Hepatocyte (in vitro differentiated cells): Measurements from ENCODE around the gene SKP1.

Experiments used
- CTCF ChIP-seq: fragments of 200-600 bp; sonication (generic); IDR thresholded peaks from 2 replicates; pipeline ENCODE4 v1.5.1; 2016; ENCODE audit warnings: antibody characterized with exemption, mild to moderate bottlenecking; ENCODE audit not compliant: poor library complexity
- EZH2 ChIP-seq: fragments of 200-600 bp; sonication (generic); IDR thresholded peaks from 2 replicates; pipeline ENCODE4 v1.6.1; 2016; ENCODE audit warnings: antibody characterized with exemption, mild to moderate bottlenecking, borderline replicate concordance
- EZH2phosphoT487 ChIP-seq: fragments of 200-600 bp; sonication (generic); IDR thresholded peaks from one replicate; pipeline ENCODE4 v1.6.1; 2018; ENCODE audit warnings: antibody characterized with exemption, mild to moderate bottlenecking, low read depth, moderate library complexity; ENCODE audit not compliant: unreplicated experiment, severe bottlenecking

GRCh38 chr5:134149571-134150303 lies 27.0 kb downstream of the SKP1 start:
- TF ChIP-seq CTCF (no peak), EZH2 (no peak), EZH2phosphoT487 (no peak)
